HepG2 (cell line): ENCODE measurements around the gene SYNDIG1.

Experiments
- CBFB ChIP-seq: sonication (generic); formaldehyde crosslinking; IDR thresholded peaks from 2 replicates; pipeline ENCODE4 v1.4.0; 2020; ENCODE audit warnings: missing genetic modification reagents
- CBX5 ChIP-seq: sonication (generic); formaldehyde crosslinking; IDR thresholded peaks from 2 replicates; pipeline ENCODE4 v1.4.0; 2020; ENCODE audit warnings: missing genetic modification reagents, borderline replicate concordance
- CEBPB ChIP-seq: IDR thresholded peaks from 2 replicates; pipeline ENCODE4 v1.6.1; 2011; ENCODE audit warnings: low read depth, low read length, improper control_type of control experiment, borderline replicate concordance
- EP300 ChIP-seq, 3 experiments: sonication (generic) in 1 of 3; formaldehyde crosslinking in 1 of 3; IDR thresholded peaks; 2 replicates each; pipeline versions ENCODE4 v1.5.1 to v1.6.1; 2011 to 2020; ENCODE audit warnings: low read depth in 2 of 3, low read length in 2 of 3, borderline replicate concordance in 1 of 3, improper control_type of control experiment in 1 of 3, mild to moderate bottlenecking in 1 of 3, missing genetic modification reagents in 1 of 3, moderate library complexity in 1 of 3
- HDAC6 ChIP-seq: fragments of 200-600 bp; sonication (generic); IDR thresholded peaks from 2 replicates; pipeline ENCODE4 v1.7.0; 2017; ENCODE audit warnings: mild to moderate bottlenecking, antibody characterized with exemption, low read length, low read depth
- POLR2A ChIP-seq, 2 experiments: IDR thresholded peaks; 2 replicates each; pipeline ENCODE4 v1.6.1; 2011; ENCODE audit warnings: low read depth in 2 of 2, low read length in 2 of 2, mild to moderate bottlenecking in 1 of 2, moderate library complexity in 1 of 2; ENCODE audit not compliant: insufficient read depth in 1 of 2
- SMYD3 ChIP-seq: sonication (generic); formaldehyde crosslinking; IDR thresholded peaks from 2 replicates; pipeline ENCODE4 v1.8.1; 2023; ENCODE audit warnings: mild to moderate bottlenecking, missing genetic modification reagents
- STAT5B ChIP-seq: sonication (generic); formaldehyde crosslinking; IDR thresholded peaks from 2 replicates; pipeline ENCODE4 v1.4.0; 2020; ENCODE audit warnings: missing genetic modification reagents
- TF ChIP-seq, protein P1 (sequence below): sonication (generic); formaldehyde crosslinking; IDR thresholded peaks from 2 replicates; pipeline ENCODE4 v1.5.0; 2020; ENCODE audit warnings: missing genetic modification reagents
- TF ChIP-seq, protein P2 (sequence below), 2 experiments: IDR thresholded peaks; 2 replicates each; pipeline ENCODE4 v1.6.1; 2011 to 2012; ENCODE audit warnings: low read length in 2 of 2, borderline replicate concordance in 1 of 2, low read depth in 1 of 2, mild to moderate bottlenecking in 1 of 2, moderate library complexity in 1 of 2
- TF ChIP-seq, protein P3 (sequence below): sonication (generic); formaldehyde crosslinking; IDR thresholded peaks from 2 replicates; pipeline ENCODE4 v1.9.0; 2021; ENCODE audit warnings: missing genetic modification reagents, mild to moderate bottlenecking, borderline replicate concordance

DNA sequence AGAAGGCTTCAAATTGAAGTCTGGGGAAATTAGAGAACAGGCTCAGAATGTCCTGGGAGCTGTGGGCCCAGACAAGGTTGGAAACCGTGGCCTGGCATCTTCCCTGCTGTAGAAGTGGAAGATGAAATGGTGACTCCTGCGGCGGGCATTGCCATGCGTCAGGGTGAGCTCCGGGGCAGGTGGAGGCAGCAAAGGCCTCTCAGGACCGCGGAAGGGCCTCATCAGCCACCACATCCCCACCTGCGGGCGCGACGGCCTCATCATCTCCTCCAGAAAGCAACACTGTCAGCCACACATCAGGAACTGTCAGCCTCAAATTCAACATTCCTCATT is 161.7 kb downstream of the SYNDIG1 start:
- TF ChIP-seq POLR2A (IDR thresholded peaks at IDR 0.05; ENCODE audit: insufficient read depth in 1 of 2, low read depth in 2 of 2, low read length in 2 of 2), result no peak
- no peak for TF ChIP-seq HDAC6
- no peak for TF ChIP-seq STAT5B (CRISPR knock-in tag)
- no peak for TF ChIP-seq SMYD3 (CRISPR knock-in tag)
- no peak for TF ChIP-seq CBFB (CRISPR knock-in tag)
- no peak for TF ChIP-seq CBX5
- TF ChIP-seq CEBPB, result no peak
- TF ChIP-seq EP300 (IDR thresholded peaks at IDR 0.05; ENCODE audit: low read depth in 2 of 2, low read length in 2 of 2), result no peak
- no peak for TF ChIP-seq EP300 (CRISPR knock-in tag; IDR thresholded peaks at IDR 0.05; ENCODE audit: borderline replicate concordance)
- TF ChIP-seq, protein P1, sequence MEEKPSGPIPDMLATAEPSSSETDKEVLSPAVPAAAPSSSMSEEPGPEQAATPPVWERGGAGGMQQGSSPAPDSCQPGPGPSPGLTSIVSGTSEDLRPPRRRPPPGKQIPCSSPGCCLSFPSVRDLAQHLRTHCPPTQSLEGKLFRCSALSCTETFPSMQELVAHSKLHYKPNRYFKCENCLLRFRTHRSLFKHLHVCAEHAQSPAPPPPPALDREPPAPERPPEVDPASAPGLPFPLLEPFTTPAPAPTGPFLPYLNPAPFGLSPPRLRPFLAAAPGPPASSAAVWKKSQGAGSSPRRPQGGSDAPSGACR (CRISPR knock-in tag), result no peak
- TF ChIP-seq, protein P2, sequence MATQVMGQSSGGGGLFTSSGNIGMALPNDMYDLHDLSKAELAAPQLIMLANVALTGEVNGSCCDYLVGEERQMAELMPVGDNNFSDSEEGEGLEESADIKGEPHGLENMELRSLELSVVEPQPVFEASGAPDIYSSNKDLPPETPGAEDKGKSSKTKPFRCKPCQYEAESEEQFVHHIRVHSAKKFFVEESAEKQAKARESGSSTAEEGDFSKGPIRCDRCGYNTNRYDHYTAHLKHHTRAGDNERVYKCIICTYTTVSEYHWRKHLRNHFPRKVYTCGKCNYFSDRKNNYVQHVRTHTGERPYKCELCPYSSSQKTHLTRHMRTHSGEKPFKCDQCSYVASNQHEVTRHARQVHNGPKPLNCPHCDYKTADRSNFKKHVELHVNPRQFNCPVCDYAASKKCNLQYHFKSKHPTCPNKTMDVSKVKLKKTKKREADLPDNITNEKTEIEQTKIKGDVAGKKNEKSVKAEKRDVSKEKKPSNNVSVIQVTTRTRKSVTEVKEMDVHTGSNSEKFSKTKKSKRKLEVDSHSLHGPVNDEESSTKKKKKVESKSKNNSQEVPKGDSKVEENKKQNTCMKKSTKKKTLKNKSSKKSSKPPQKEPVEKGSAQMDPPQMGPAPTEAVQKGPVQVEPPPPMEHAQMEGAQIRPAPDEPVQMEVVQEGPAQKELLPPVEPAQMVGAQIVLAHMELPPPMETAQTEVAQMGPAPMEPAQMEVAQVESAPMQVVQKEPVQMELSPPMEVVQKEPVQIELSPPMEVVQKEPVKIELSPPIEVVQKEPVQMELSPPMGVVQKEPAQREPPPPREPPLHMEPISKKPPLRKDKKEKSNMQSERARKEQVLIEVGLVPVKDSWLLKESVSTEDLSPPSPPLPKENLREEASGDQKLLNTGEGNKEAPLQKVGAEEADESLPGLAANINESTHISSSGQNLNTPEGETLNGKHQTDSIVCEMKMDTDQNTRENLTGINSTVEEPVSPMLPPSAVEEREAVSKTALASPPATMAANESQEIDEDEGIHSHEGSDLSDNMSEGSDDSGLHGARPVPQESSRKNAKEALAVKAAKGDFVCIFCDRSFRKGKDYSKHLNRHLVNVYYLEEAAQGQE (IDR thresholded peaks at IDR 0.05; ENCODE audit: borderline replicate concordance in 1 of 2, low read depth in 1 of 2, low read length in 2 of 2), result no peak
- TF ChIP-seq, protein P3, sequence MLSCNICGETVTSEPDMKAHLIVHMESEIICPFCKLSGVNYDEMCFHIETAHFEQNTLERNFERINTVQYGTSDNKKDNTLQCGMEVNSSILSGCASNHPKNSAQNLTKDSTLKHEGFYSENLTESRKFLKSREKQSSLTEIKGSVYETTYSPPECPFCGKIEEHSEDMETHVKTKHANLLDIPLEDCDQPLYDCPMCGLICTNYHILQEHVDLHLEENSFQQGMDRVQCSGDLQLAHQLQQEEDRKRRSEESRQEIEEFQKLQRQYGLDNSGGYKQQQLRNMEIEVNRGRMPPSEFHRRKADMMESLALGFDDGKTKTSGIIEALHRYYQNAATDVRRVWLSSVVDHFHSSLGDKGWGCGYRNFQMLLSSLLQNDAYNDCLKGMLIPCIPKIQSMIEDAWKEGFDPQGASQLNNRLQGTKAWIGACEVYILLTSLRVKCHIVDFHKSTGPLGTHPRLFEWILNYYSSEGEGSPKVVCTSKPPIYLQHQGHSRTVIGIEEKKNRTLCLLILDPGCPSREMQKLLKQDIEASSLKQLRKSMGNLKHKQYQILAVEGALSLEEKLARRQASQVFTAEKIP (CRISPR knock-in tag), result no peak
